ENCODE measurements around the gene DYNC2LI1.
A peak's percentile ranks its signal among the peaks of the same experiment; 100 is the strongest.

The DYNC2LI1 gene

DNA sequence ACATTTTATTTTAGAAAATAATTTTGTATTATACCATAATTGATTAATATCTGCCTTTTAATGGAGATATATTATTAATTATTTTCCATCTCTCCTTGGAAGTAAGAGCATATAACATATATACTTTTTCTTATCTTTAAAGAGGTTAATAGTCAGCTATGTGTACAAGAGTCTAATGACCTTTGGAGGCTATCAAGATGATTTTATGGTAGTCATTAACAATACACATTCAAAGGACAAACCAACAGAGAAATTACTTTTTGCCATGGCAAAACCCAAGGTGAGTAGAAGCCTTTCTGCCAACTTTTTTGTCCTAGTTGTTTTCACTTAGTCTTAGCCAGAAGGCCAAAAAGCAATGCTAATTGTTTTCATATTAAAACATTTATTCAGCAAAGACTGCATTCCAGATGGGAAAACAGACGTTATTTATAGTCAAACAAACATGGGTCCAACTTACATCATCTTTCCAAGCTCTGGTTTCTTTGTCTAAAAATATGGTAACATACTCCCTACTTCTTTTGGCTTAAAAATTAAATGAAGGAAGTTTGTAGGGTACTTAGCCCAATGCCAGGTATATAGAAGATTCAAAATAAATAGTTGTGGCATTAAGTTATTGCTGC lies 9.6 kb upstream of the DYNC2LI1 start:
- Histone ChIP-seq H3K4me3 (ENCODE audit: low read length) (no peak overlapping the region), H3K36me3 (ENCODE audit: insufficient read depth, low read length) (no peaks in the 10 kb centered on the region), H3K9me3 (replicated peaks; ENCODE audit: low read length) (no peaks in the 10 kb centered on the region)

GRCh38 chr2:43766006-43766405 lies 7.8 kb upstream of the DYNC2LI1 start:
- H3K36me3 ChIP-seq (ENCODE audit: insufficient read depth, low read length): no peaks in the 10 kb centered on the region
- H3K4me1 ChIP-seq (ENCODE audit: control insufficient read depth, insufficient read depth, low read length): no peaks in the 10 kb centered on the region
- H3K4me3 ChIP-seq (ENCODE audit: low read length): no peak overlapping the region
- H3K27me3 ChIP-seq (ENCODE audit: control insufficient read depth, insufficient read depth, low read length): no peaks in the 10 kb centered on the region
- H3K9me3 ChIP-seq (replicated peaks; ENCODE audit: low read length): no peaks in the 10 kb centered on the region
- H3K4me2 ChIP-seq (ENCODE audit: low read length): no peak overlapping the region
- H3K9ac ChIP-seq (ENCODE audit: low read depth, low read length): no peak overlapping the region

More for the DNA sequence above, 9.6 kb upstream of the DYNC2LI1 start:
- Histone ChIP-seq H3K27me3 (ENCODE audit: control insufficient read depth, insufficient read depth, low read length) (no peaks in the 10 kb centered on the region), H3K9ac (ENCODE audit: low read depth, low read length) (no peak overlapping the region), H3K4me1 (ENCODE audit: control insufficient read depth, insufficient read depth, low read length) (peaks cover 6% of the 10 kb centered on the region), H3K4me2 (ENCODE audit: low read length) (no peak overlapping the region)

DNA sequence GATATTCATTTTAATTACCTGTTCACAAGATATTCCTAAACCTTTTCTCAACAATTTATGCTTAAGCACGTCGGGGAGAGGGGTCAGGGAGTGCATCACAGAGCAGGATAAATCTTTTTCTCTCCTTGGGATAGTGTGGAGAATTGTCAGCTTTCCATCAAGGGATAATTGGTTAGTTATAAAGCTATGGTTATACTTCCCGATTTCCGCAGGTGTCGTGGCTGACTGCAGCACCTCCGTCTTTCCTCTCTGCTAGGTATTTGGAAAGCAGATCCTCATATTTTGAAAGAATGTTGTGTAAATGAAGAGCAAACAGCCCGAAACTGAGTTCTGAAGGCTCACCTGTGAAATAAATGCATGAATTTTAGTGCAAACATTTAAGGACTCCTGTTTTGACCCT lies 778 bp downstream of the DYNC2LI1 start:
- Histone ChIP-seq H3K27me3 (ENCODE audit: control insufficient read depth, insufficient read depth, low read length) (no peaks in the 10 kb centered on the region), H3K9me3 (replicated peaks; ENCODE audit: low read length) (no peaks in the 10 kb centered on the region), H3K36me3 (ENCODE audit: insufficient read depth, low read length) (peaks cover 5% of the 10 kb centered on the region), H3K4me1 (ENCODE audit: control insufficient read depth, insufficient read depth, low read length) (no peaks in the 10 kb centered on the region), H3K4me3 (ENCODE audit: low read length) (peak overlapping the region; percentile 90), H3K9ac (ENCODE audit: low read depth, low read length) (peak overlapping the region; percentile 85), H3K4me2 (ENCODE audit: low read length) (peak overlapping the region; percentile 83)

- H3K36me3 ChIP-seq (ENCODE audit: insufficient read depth, low read length): peaks cover 5% of the 10 kb centered on the region
- H3K9me3 ChIP-seq (replicated peaks; ENCODE audit: low read length): no peaks in the 10 kb centered on the region
- H3K27me3 ChIP-seq (ENCODE audit: control insufficient read depth, insufficient read depth, low read length): no peaks in the 10 kb centered on the region
- no peaks in the 10 kb centered on the region for H3K4me1 ChIP-seq (ENCODE audit: control insufficient read depth, insufficient read depth, low read length)
- H3K4me3 ChIP-seq (ENCODE audit: low read length): no peak overlapping the region
- H3K9ac ChIP-seq (ENCODE audit: low read depth, low read length): no peak overlapping the region
- no peak overlapping the region for H3K4me2 ChIP-seq (ENCODE audit: low read length)
Observed at GRCh38 chr2:43776324-43776723, 2.5 kb downstream of the DYNC2LI1 start.

DNA sequence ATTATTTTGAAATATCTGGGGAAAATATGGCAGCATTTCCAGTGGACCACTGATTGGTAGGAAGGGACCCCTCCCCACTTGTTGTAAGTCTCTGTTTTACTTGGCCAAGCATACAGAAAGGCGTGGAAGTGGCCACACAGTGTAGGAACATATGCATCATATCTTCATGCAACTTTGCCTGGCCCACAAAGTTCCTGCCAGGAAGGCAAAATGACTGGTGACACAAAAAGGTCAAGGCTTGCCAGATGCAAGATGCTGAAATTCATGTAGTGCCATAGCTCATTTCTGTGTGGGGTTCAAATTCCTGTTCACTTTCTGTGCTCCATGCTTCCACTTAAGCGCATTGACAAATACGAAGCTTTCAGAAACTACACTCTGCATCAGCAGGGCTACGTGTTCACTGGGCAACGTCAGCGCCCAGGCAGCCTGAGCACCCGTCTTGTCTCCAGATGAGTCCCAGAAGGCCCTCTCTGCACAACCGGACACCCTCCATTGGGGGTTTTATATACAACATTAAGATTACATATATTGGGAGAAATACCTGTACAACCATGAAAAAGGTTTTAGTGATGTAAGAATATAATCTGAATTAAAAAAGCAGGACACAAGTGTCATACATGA lies 3.6 kb downstream of the DYNC2LI1 start:
- Histone ChIP-seq H3K36me3 (ENCODE audit: insufficient read depth, low read length) (peaks cover 5% of the 10 kb centered on the region), H3K27me3 (ENCODE audit: control insufficient read depth, insufficient read depth, low read length) (no peaks in the 10 kb centered on the region), H3K4me3 (ENCODE audit: low read length) (no peak overlapping the region), H3K4me2 (ENCODE audit: low read length) (no peak overlapping the region), H3K9ac (ENCODE audit: low read depth, low read length) (no peak overlapping the region), H3K9me3 (replicated peaks; ENCODE audit: low read length) (no peaks in the 10 kb centered on the region), H3K4me1 (ENCODE audit: control insufficient read depth, insufficient read depth, low read length) (no peaks in the 10 kb centered on the region)

- Histone ChIP-seq H3K9ac (ENCODE audit: low read depth, low read length) (no peak overlapping the region), H3K4me1 (ENCODE audit: control insufficient read depth, insufficient read depth, low read length) (no peaks in the 10 kb centered on the region), H3K36me3 (ENCODE audit: insufficient read depth, low read length) (peaks cover 5% of the 10 kb centered on the region), H3K27me3 (ENCODE audit: control insufficient read depth, insufficient read depth, low read length) (no peaks in the 10 kb centered on the region), H3K4me2 (ENCODE audit: low read length) (no peak overlapping the region), H3K4me3 (ENCODE audit: low read length) (no peak overlapping the region), H3K9me3 (replicated peaks; ENCODE audit: low read length) (no peaks in the 10 kb centered on the region)
Observed at GRCh38 chr2:43778233-43778632, 4.4 kb downstream of the DYNC2LI1 start.

- Histone ChIP-seq H3K9ac (ENCODE audit: low read depth, low read length) (no peak overlapping the region), H3K4me2 (ENCODE audit: low read length) (no peak overlapping the region), H3K4me1 (ENCODE audit: control insufficient read depth, insufficient read depth, low read length) (no peaks in the 10 kb centered on the region), H3K4me3 (ENCODE audit: low read length) (no peak overlapping the region), H3K36me3 (ENCODE audit: insufficient read depth, low read length) (peaks cover 7% of the 10 kb centered on the region), H3K27me3 (ENCODE audit: control insufficient read depth, insufficient read depth, low read length) (no peaks in the 10 kb centered on the region), H3K9me3 (replicated peaks; ENCODE audit: low read length) (no peaks in the 10 kb centered on the region)
Observed at GRCh38 chr2:43787895-43788294, 14.1 kb downstream of the DYNC2LI1 start.

DNA sequence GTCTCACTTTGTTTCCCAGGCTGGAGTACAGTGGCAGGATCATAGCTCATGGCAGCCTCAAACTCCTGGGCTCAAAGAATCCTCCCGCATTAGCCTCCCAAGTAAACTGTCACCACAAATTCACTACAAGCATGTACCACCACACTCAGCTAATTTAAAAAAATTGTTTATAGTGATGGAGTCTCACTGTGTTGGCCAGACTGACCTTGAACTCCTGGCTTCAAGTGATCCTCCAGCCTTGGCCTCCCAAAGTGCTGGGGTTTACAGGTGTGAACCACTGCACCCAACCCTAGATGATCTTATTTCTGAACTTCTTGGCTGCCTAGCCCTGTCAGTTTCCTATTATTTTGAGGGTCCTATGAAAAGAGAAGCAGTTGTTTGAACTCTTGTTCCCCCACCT lies 14.8 kb downstream of the DYNC2LI1 start:
- no peaks in the 10 kb centered on the region for H3K4me1 ChIP-seq (ENCODE audit: control insufficient read depth, insufficient read depth, low read length)
- peaks cover 7% of the 10 kb centered on the region for H3K36me3 ChIP-seq (ENCODE audit: insufficient read depth, low read length)
- H3K27me3 ChIP-seq (ENCODE audit: control insufficient read depth, insufficient read depth, low read length): no peaks in the 10 kb centered on the region
- H3K4me2 ChIP-seq (ENCODE audit: low read length): no peak overlapping the region
- H3K9me3 ChIP-seq (replicated peaks; ENCODE audit: low read length): no peaks in the 10 kb centered on the region
- H3K4me3 ChIP-seq (ENCODE audit: low read length): no peak overlapping the region
- no peak overlapping the region for H3K9ac ChIP-seq (ENCODE audit: low read depth, low read length)

- H3K4me3 ChIP-seq (ENCODE audit: low read length): no peak overlapping the region
- H3K4me2 ChIP-seq (ENCODE audit: low read length): no peak overlapping the region
- peaks cover 7% of the 10 kb centered on the region for H3K36me3 ChIP-seq (ENCODE audit: insufficient read depth, low read length)
- no peaks in the 10 kb centered on the region for H3K4me1 ChIP-seq (ENCODE audit: control insufficient read depth, insufficient read depth, low read length)
- H3K9me3 ChIP-seq (replicated peaks; ENCODE audit: low read length): no peaks in the 10 kb centered on the region
- no peaks in the 10 kb centered on the region for H3K27me3 ChIP-seq (ENCODE audit: control insufficient read depth, insufficient read depth, low read length)
- no peak overlapping the region for H3K9ac ChIP-seq (ENCODE audit: low read depth, low read length)
Observed at GRCh38 chr2:43790147-43790546, 16.3 kb downstream of the DYNC2LI1 start.

DNA sequence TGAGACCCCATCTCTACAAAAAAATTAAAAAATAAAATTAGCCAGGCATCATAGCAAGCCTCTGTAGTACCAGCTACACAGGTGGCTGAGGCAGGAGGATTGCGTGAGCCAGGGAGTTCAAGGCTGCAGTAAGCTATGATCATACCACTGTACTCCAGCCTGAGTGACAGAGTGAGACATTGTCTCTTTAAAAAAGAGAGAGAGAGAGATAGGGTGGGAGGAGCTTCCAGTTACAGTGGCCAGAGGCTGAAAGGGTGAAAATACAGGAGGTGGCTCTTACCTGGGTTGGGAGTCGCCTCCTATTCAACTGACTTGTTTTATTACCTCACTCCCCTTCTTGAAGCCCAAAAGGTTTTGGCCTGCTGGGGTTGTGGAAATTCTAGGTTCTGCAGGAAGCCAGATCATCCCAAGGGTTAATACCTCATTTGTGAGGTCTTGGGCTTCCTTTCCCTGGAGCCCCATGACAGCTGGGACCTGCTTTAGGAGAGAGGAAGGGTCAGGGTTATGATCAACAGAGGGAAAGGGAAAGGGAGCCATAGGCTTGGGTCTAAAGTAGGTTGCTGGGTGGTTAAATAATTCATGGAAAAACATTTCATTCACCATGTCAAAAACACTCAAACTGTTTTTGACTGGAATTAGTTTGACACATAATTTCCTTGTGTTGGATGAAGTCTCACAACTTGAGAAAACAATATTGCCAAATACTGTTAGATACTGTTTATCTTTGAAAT lies 17.4 kb downstream of the DYNC2LI1 start:
- no peak overlapping the region for H3K4me3 ChIP-seq (ENCODE audit: low read length)
- no peak overlapping the region for H3K4me2 ChIP-seq (ENCODE audit: low read length)
- no peaks in the 10 kb centered on the region for H3K27me3 ChIP-seq (ENCODE audit: control insufficient read depth, insufficient read depth, low read length)
- no peaks in the 10 kb centered on the region for H3K4me1 ChIP-seq (ENCODE audit: control insufficient read depth, insufficient read depth, low read length)
- H3K36me3 ChIP-seq (ENCODE audit: insufficient read depth, low read length): peaks cover 12% of the 10 kb centered on the region
- H3K9me3 ChIP-seq (replicated peaks; ENCODE audit: low read length): no peaks in the 10 kb centered on the region
- no peak overlapping the region for H3K9ac ChIP-seq (ENCODE audit: low read depth, low read length)

DNA sequence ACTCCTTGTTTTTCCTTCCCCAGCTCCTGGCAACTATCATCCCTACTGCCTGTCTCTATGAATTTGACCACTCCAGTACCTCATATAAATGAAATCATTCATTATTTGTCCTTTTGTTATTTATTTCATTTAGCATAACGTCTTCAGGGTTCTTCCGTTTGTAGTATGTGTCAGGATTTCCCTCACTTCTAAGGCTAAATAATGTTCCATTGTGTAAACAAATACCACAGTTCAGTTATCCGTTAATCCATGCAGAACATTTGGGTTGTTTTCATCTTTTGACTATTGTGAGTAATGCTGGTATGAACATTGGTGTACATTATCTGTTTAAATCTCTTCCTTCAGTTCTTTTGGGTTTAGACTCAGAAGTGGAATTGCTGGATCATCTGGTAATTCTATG lies 18.8 kb downstream of the DYNC2LI1 start:
- no peak overlapping the region for H3K4me3 ChIP-seq (ENCODE audit: low read length)
- no peak overlapping the region for H3K9ac ChIP-seq (ENCODE audit: low read depth, low read length)
- peaks cover 12% of the 10 kb centered on the region for H3K36me3 ChIP-seq (ENCODE audit: insufficient read depth, low read length)
- H3K4me2 ChIP-seq (ENCODE audit: low read length): no peak overlapping the region
- no peaks in the 10 kb centered on the region for H3K27me3 ChIP-seq (ENCODE audit: control insufficient read depth, insufficient read depth, low read length)
- H3K4me1 ChIP-seq (ENCODE audit: control insufficient read depth, insufficient read depth, low read length): no peaks in the 10 kb centered on the region
- H3K9me3 ChIP-seq (replicated peaks; ENCODE audit: low read length): no peaks in the 10 kb centered on the region
